Neural progenitor cell (in vitro differentiated cells): ENCODE results near the gene RAB5IF. TPM values are rescaled to one million over a fixed set of nuclear protein-coding genes. Genes with fewer than 3 reads are reported as not detected.

ENCODE experiments used
- DNase-seq: peaks from one replicate; pipeline ENCODE4 v3.0.0-alpha.2; 2016; ENCODE audit warnings: low spot score
- H2AFZ ChIP-seq: fragments of 200-600 bp; sonication (generic); replicated peaks from 2 replicates; pipeline ENCODE4 v1.6.1; 2016; ENCODE audit warnings: antibody characterized with exemption
- H3F3A ChIP-seq: fragments of 200-600 bp; sonication (generic); 2 replicates; pipeline ENCODE4 v1.6.1; 2016; ENCODE audit warnings: antibody characterized with exemption, low read depth
- H3K27ac ChIP-seq: fragments of 200-600 bp; sonication (generic); 2 replicates; pipeline ENCODE4 v1.5.1; 2016; ENCODE audit warnings: mild to moderate bottlenecking
- H3K27me3 ChIP-seq: fragments of 200-600 bp; sonication (generic); 2 replicates; pipeline ENCODE4 v1.6.1; 2016; ENCODE audit warnings: mild to moderate bottlenecking, moderate library complexity
- H3K36me3 ChIP-seq: fragments of 200-600 bp; sonication (generic); 2 replicates; pipeline ENCODE4 v1.5.1; 2016
- H3K4me1 ChIP-seq: fragments of 200-600 bp; sonication (generic); 2 replicates; pipeline ENCODE4 v1.6.1; 2016; ENCODE audit warnings: mixed run types
- H3K4me2 ChIP-seq: fragments of 200-600 bp; sonication (generic); 2 replicates; pipeline ENCODE4 v1.6.1; 2016
- H3K4me3 ChIP-seq: fragments of 200-600 bp; sonication (generic); 2 replicates; pipeline ENCODE4 v1.5.1; 2016
- H3K79me2 ChIP-seq: fragments of 200-600 bp; sonication (generic); 2 replicates; pipeline ENCODE4 v1.6.1; 2016; ENCODE audit warnings: low read depth
- H3K9ac ChIP-seq: fragments of 200-600 bp; sonication (generic); 2 replicates; pipeline ENCODE4 v1.6.1; 2016
- H3K9me3 ChIP-seq: fragments of 200-600 bp; sonication (generic); 2 replicates; pipeline ENCODE4 v1.5.1; 2016; ENCODE audit warnings: low read depth
- H4K20me1 ChIP-seq: fragments of 200-600 bp; sonication (generic); 2 replicates; pipeline ENCODE4 v1.6.1; 2016; ENCODE audit warnings: low read depth
- H3K27ac Mint-ChIP-seq: 3 replicates; pipeline ENCODE4 v1.8.0; 2021; ENCODE audit warnings: mixed read lengths
- H3K27me3 Mint-ChIP-seq: 2 replicates; pipeline ENCODE4 v1.8.0; 2022; ENCODE audit warnings: low read depth, mild to moderate bottlenecking, inconsistent platforms, moderate library complexity, mixed read lengths; ENCODE audit not compliant: insufficient read depth
- H3K36me3 Mint-ChIP-seq: 3 replicates; pipeline ENCODE4 v1.8.0; 2021; ENCODE audit warnings: mixed read lengths
- H3K4me1 Mint-ChIP-seq: 3 replicates; pipeline ENCODE4 v1.8.0; 2021; ENCODE audit warnings: mixed read lengths
- H3K4me3 Mint-ChIP-seq: 3 replicates; pipeline ENCODE4 v1.8.0; 2021; ENCODE audit warnings: mild to moderate bottlenecking, moderate library complexity, mixed read lengths
- H3K9me3 Mint-ChIP-seq: 3 replicates; pipeline ENCODE4 v1.8.0; 2020; ENCODE audit warnings: mixed read lengths
- CTCF ChIP-seq: fragments of 200-600 bp; sonication (generic); IDR thresholded peaks from 2 replicates; pipeline ENCODE4 v1.5.1; 2017; ENCODE audit warnings: antibody characterized with exemption, mild to moderate bottlenecking
- EZH2 ChIP-seq: fragments of 200-600 bp; sonication (generic); IDR thresholded peaks from 2 replicates; pipeline ENCODE4 v1.6.1; 2017; ENCODE audit warnings: antibody characterized with exemption, mild to moderate bottlenecking, moderate library complexity
- EZH2phosphoT487 ChIP-seq: fragments of 200-600 bp; sonication (generic); IDR thresholded peaks from 2 replicates; pipeline ENCODE4 v1.6.1; 2017; ENCODE audit warnings: antibody characterized with exemption
- total RNA-seq: library from RNA; depleted of rRNA; stranded (reverse); fragments of >200 nt; gene quantifications from 2 replicates; pipeline ENCODE4 v1.2.3, GENCODE V29; 2015; ENCODE audit warnings: low replicate concordance

The RAB5IF gene
- total RNA-seq, 1 donor from 2014 or later = 69.5 TPM

- peaks cover 8% of the 10 kb centered on the region for H3K4me1 ChIP-seq
- no peaks in the 10 kb centered on the region for H3K27me3 ChIP-seq
- no peaks in the 10 kb centered on the region for H4K20me1 ChIP-seq
- Mint-ChIP-seq H3K4me1 (peaks cover 7% of the 10 kb centered on the region), H3K36me3 (peaks cover 34% of the 10 kb centered on the region), H3K27me3 (peaks cover 4% of the 10 kb centered on the region), H3K9me3 (no peaks in the 10 kb centered on the region), H3K27ac (no peak overlapping the region), H3K4me3 (no peak overlapping the region)
- no peaks in the 10 kb centered on the region for H3K36me3 ChIP-seq
- DNase-seq = no peak
- H3K9ac ChIP-seq = no peak overlapping the region
- H2AFZ ChIP-seq = no peak overlapping the region
- no peak for TF ChIP-seq CTCF
- TF ChIP-seq EZH2phosphoT487 = no peak
- H3K4me3 ChIP-seq = no peak overlapping the region
- no peak overlapping the region for H3K27ac ChIP-seq
- H3K4me2 ChIP-seq = no peak overlapping the region
- peaks cover 12% of the 10 kb centered on the region for H3F3A ChIP-seq
- H3K9me3 ChIP-seq = no peaks in the 10 kb centered on the region
- no peaks in the 10 kb centered on the region for H3K79me2 ChIP-seq
Observed at GRCh38 chr20:36591281-36591680, 14.3 kb upstream of the RAB5IF start.

GRCh38 chr20:36591854-36592641 lies 13.5 kb upstream of the RAB5IF start:
- H3K27ac Mint-ChIP-seq = no peak overlapping the region
- Histone ChIP-seq H3K4me2 (no peak overlapping the region), H3K9me3 (no peaks in the 10 kb centered on the region), H3K36me3 (no peaks in the 10 kb centered on the region), H3K9ac (no peak overlapping the region), H4K20me1 (no peaks in the 10 kb centered on the region), H2AFZ (no peak overlapping the region), H3K27me3 (no peaks in the 10 kb centered on the region), H3K4me3 (no peak overlapping the region), H3K4me1 (peaks cover 8% of the 10 kb centered on the region), H3F3A (peaks cover 14% of the 10 kb centered on the region), H3K79me2 (no peaks in the 10 kb centered on the region), H3K27ac (no peak overlapping the region)
- peaks cover 7% of the 10 kb centered on the region for H3K4me1 Mint-ChIP-seq
- peaks cover 29% of the 10 kb centered on the region for H3K36me3 Mint-ChIP-seq
- peak overlapping the region; percentile 22 for H3K4me3 Mint-ChIP-seq
- peak; percentile 63 for DNase-seq
- no peaks in the 10 kb centered on the region for H3K9me3 Mint-ChIP-seq
- H3K27me3 Mint-ChIP-seq = peaks cover 4% of the 10 kb centered on the region
- TF ChIP-seq CTCF (peak; percentile 51), EZH2 (no peak)

DNA sequence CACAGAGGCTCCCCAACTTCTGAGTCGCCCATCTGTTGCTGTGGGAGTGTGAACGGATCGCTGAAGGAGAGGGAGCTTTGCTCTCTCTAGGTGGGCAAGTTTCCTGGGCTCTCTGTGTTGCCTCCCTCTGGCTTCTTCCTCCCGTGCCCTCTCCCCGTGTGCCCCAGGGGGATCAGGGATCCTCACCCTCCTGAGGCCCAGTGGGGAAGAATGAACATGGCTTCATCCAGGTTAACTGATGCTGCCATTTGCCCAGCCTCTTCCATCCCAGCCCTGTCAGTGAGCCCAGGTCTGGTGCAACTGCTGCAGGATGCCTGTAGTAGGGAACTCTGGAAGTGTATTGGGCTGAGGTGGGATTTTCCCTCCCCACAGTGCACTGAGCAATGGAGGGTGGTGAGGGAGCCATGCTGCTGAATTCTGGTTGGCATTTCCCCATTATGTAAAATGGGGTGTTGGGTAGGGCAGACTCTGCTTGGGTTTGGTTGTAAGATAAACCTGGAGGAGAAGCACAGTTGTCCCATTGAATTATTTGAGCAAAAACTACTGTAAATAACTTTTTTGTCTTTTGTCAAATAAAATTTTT lies 12.1 kb upstream of the RAB5IF start:
- Histone ChIP-seq H3K9me3 (no peaks in the 10 kb centered on the region), H3K79me2 (no peaks in the 10 kb centered on the region), H3K27me3 (no peaks in the 10 kb centered on the region), H3K4me3 (no peak overlapping the region), H4K20me1 (no peaks in the 10 kb centered on the region), H3K4me1 (peaks cover 8% of the 10 kb centered on the region), H3K4me2 (no peak overlapping the region), H3K36me3 (no peaks in the 10 kb centered on the region), H3K27ac (no peak overlapping the region), H3F3A (peaks cover 17% of the 10 kb centered on the region), H3K9ac (no peak overlapping the region), H2AFZ (no peak overlapping the region)
- H3K27ac Mint-ChIP-seq = no peak overlapping the region
- peaks cover 8% of the 10 kb centered on the region for H3K4me1 Mint-ChIP-seq
- no peaks in the 10 kb centered on the region for H3K9me3 Mint-ChIP-seq
- peaks cover 6% of the 10 kb centered on the region for H3K27me3 Mint-ChIP-seq
- no peak overlapping the region for H3K4me3 Mint-ChIP-seq
- peaks cover 23% of the 10 kb centered on the region for H3K36me3 Mint-ChIP-seq
- DNase-seq = no peak
- no peak for TF ChIP-seq EZH2phosphoT487
- no peak for TF ChIP-seq EZH2
- TF ChIP-seq CTCF = no peak
